OCI-LY1 (cell line): ENCODE measurements around the gene DMRT2.

ENCODE experiments used
- H2AFZ ChIP-seq: fragments of 200-600 bp; sonication (generic), shearing (Covaris generic); 2 replicates; pipeline ENCODE4 v1.6.0; 2014; ENCODE audit warnings: antibody characterized with exemption, mild to moderate bottlenecking, low read length
- H3F3A ChIP-seq: fragments of 200-600 bp; sonication (generic), shearing (Covaris generic); 2 replicates; pipeline ENCODE4 v1.6.0; 2014; ENCODE audit warnings: mild to moderate bottlenecking, antibody characterized with exemption, low read length, moderate library complexity; ENCODE audit not compliant: insufficient read depth
- H3K27ac ChIP-seq: fragments of 200-600 bp; sonication (generic); 2 replicates; pipeline ENCODE4 v1.5.1; 2014; ENCODE audit warnings: low read length, mixed run types, mild to moderate bottlenecking, low read depth; ENCODE audit not compliant: poor library complexity, severe bottlenecking
- H3K27me3 ChIP-seq: fragments of 200-600 bp; sonication (generic); 2 replicates; pipeline ENCODE4 v1.6.0; 2014; ENCODE audit warnings: antibody characterized with exemption, mild to moderate bottlenecking, low read length, moderate library complexity; ENCODE audit not compliant: insufficient read depth
- H3K36me3 ChIP-seq: fragments of 200-600 bp; sonication (generic); 2 replicates; pipeline ENCODE4 v1.6.1; 2014; ENCODE audit warnings: mild to moderate bottlenecking, antibody characterized with exemption, low read length, moderate library complexity, mixed read lengths; ENCODE audit not compliant: insufficient read depth
- H3K4me1 ChIP-seq: fragments of 200-600 bp; sonication (generic); 2 replicates; pipeline ENCODE4 v1.5.1; 2014; ENCODE audit warnings: mild to moderate bottlenecking, low read length, moderate library complexity; ENCODE audit not compliant: insufficient read depth, severe bottlenecking
- H3K4me2 ChIP-seq: fragments of 200-600 bp; sonication (generic), shearing (Covaris generic); 2 replicates; pipeline ENCODE4 v1.6.1; 2014; ENCODE audit warnings: low read length
- H3K4me3 ChIP-seq: fragments of 200-600 bp; sonication (generic); 2 replicates; pipeline ENCODE4 v1.5.1; 2014; ENCODE audit warnings: low read length, low read depth, mild to moderate bottlenecking, mixed read lengths; ENCODE audit not compliant: poor library complexity, severe bottlenecking
- H3K79me2 ChIP-seq: fragments of 200-600 bp; shearing (Covaris generic); 2 replicates; pipeline ENCODE4 v1.6.1; 2016; ENCODE audit warnings: mixed run types, low read length, mixed read lengths; ENCODE audit not compliant: insufficient read depth
- H3K9ac ChIP-seq: fragments of 200-600 bp; sonication (generic), shearing (Covaris generic); 2 replicates; pipeline ENCODE4 v1.6.1; 2014; ENCODE audit warnings: mild to moderate bottlenecking, low read length, mixed read lengths
- H3K9me2 ChIP-seq: fragments of 200-600 bp; sonication (generic), shearing (Covaris generic); 2 replicates; pipeline ENCODE4 v1.6.1; 2014; ENCODE audit warnings: low read depth, mild to moderate bottlenecking, low read length, mixed read lengths
- H3K9me3 ChIP-seq: fragments of 200-600 bp; shearing (Covaris generic); 2 replicates; pipeline ENCODE4 v1.6.1; 2014; ENCODE audit warnings: low read length, mixed read lengths
- H4K20me1 ChIP-seq: fragments of 200-600 bp; sonication (generic), shearing (Covaris generic); 2 replicates; pipeline ENCODE4 v1.6.0; 2016; ENCODE audit warnings: mild to moderate bottlenecking, low read length; ENCODE audit not compliant: insufficient read depth
- CTCF ChIP-seq: fragments of 200-600 bp; sonication (generic), shearing (Covaris generic); IDR thresholded peaks from 2 replicates; pipeline ENCODE4 v1.5.1; 2017; ENCODE audit warnings: mild to moderate bottlenecking, antibody characterized with exemption, low read length, moderate library complexity, mixed read lengths
- EZH2 ChIP-seq: fragments of 200-600 bp; sonication (generic), shearing (Covaris generic); IDR thresholded peaks from 2 replicates; pipeline ENCODE4 v1.8.0; 2017; ENCODE audit warnings: borderline replicate concordance, mixed run types, mild to moderate bottlenecking, antibody characterized with exemption, low read length, moderate library complexity, mixed read lengths

The DMRT2 gene

GRCh38 chr9:1101846-1102641, 51.9 kb downstream of the DMRT2 start:
- Histone ChIP-seq H3K36me3 (no peaks in the 10 kb centered on the region), H3K4me2 (no peak overlapping the region), H3K4me1 (no peaks in the 10 kb centered on the region), H4K20me1 (no peaks in the 10 kb centered on the region), H3K9me2 (no peaks in the 10 kb centered on the region), H3K9me3 (no peaks in the 10 kb centered on the region), H3F3A (no peaks in the 10 kb centered on the region), H2AFZ (no peak overlapping the region), H3K4me3 (no peak overlapping the region), H3K27me3 (no peaks in the 10 kb centered on the region), H3K79me2 (no peaks in the 10 kb centered on the region), H3K27ac (no peak overlapping the region), H3K9ac (no peak overlapping the region)
- TF ChIP-seq CTCF (no peak), EZH2 (no peak)

- Histone ChIP-seq H3K27me3 (no peaks in the 10 kb centered on the region), H4K20me1 (no peaks in the 10 kb centered on the region), H3K79me2 (no peaks in the 10 kb centered on the region), H3K9me2 (no peaks in the 10 kb centered on the region), H3K9ac (no peak overlapping the region), H3F3A (no peaks in the 10 kb centered on the region), H3K27ac (no peak overlapping the region), H3K36me3 (no peaks in the 10 kb centered on the region), H3K9me3 (no peaks in the 10 kb centered on the region), H3K4me1 (no peaks in the 10 kb centered on the region), H3K4me2 (no peak overlapping the region), H3K4me3 (no peak overlapping the region), H2AFZ (no peak overlapping the region)
- TF ChIP-seq CTCF (no peak), EZH2 (no peak)
These were observed 52.4 kb downstream of the DMRT2 start for GRCh38 chr9:1102642-1102970.
